ENCODE measurements around the gene ADIPOR1.

DNA sequence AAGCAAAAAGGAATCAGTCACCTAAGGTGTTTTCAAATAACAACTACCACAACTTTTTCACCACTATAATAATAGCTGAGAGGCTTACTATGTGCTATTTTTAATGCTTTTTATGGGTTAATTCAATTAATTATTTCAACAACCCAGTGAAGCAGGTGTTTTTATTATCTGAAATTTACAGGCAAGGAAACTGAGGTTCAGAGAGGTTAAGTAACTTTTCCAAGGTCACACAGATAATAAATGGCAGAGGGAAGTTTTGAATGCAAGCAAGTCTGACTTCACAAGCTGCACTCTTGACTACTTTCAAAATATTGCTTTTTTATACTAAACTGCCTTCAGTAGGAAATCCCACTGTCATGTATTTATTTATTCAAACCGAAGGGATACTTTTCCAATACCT, 44.8 kb upstream of the ADIPOR1 start:
- no peak for TF ChIP-seq TAF1 (IDR thresholded peaks at IDR 0.05; ENCODE audit: low read depth, low read length)
- no peak for TF ChIP-seq POLR2AphosphoS5 (IDR thresholded peaks at IDR 0.05; ENCODE audit: low read depth, low read length)
- no peak for TF ChIP-seq SPI1 (IDR thresholded peaks at IDR 0.05; ENCODE audit: low read depth, low read length)
- no peak for TF ChIP-seq POLR2A (IDR thresholded peaks at IDR 0.05; ENCODE audit: low read depth, low read length)
